ENCODE results near the gene SGK1. TPM values are rescaled to one million over a fixed set of nuclear protein-coding genes. Genes with fewer than 3 reads are reported as not detected.

SGK1 gene
- total RNA-seq, 1 donor from 2014 or later: 175 TPM

- TF ChIP-seq, protein P1, sequence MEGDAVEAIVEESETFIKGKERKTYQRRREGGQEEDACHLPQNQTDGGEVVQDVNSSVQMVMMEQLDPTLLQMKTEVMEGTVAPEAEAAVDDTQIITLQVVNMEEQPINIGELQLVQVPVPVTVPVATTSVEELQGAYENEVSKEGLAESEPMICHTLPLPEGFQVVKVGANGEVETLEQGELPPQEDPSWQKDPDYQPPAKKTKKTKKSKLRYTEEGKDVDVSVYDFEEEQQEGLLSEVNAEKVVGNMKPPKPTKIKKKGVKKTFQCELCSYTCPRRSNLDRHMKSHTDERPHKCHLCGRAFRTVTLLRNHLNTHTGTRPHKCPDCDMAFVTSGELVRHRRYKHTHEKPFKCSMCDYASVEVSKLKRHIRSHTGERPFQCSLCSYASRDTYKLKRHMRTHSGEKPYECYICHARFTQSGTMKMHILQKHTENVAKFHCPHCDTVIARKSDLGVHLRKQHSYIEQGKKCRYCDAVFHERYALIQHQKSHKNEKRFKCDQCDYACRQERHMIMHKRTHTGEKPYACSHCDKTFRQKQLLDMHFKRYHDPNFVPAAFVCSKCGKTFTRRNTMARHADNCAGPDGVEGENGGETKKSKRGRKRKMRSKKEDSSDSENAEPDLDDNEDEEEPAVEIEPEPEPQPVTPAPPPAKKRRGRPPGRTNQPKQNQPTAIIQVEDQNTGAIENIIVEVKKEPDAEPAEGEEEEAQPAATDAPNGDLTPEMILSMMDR (conservative IDR thresholded peaks at IDR 0.05; ENCODE audit: low read depth, low read length): no peak
- H3K4me3 ChIP-seq (ENCODE audit: low read depth, low read length): no peak overlapping the region
- no peak for DNase-seq (ENCODE audit: low read depth)
Observed at GRCh38 chr6:134356405-134356804, 38.5 kb upstream of the SGK1 start.

DNA sequence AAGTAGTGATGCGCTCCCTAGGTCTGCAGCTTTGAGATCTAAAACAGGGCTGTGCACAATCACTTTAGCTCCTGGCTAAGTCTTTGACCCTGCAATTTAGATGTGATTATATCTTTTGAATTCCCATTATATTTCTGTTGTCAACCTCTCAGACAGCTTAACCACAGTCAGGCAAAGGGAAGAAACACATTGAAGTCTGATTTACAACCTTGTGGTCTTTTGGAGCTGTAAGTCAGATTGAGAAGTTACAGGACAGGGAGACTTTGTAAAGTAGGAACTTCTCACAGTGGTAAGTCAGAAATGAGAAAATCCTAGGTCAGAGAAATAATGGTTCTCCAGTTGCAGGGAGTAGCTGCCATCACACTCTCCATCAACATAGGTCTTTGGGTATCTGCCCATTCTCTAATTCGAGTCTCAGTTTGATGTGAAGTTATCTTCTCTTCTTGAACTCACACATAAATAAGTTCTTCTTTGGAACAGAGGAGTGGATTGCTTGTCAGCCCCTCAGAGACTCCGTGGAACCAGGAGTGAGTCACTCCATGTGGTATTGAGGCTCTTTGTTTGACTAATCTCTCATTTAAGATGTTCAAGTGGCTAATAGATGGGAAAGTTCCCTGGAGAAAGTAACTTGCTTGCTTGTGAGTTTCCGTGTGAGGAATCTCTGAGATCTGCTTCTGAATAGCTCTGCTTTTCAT is 35.0 kb upstream of the SGK1 start:
- H3K4me3 ChIP-seq (ENCODE audit: low read depth, low read length): no peak overlapping the region
- no peak for DNase-seq (ENCODE audit: low read depth)
- TF ChIP-seq, protein P1 (conservative IDR thresholded peaks at IDR 0.05; ENCODE audit: low read depth, low read length): no peak

DNA sequence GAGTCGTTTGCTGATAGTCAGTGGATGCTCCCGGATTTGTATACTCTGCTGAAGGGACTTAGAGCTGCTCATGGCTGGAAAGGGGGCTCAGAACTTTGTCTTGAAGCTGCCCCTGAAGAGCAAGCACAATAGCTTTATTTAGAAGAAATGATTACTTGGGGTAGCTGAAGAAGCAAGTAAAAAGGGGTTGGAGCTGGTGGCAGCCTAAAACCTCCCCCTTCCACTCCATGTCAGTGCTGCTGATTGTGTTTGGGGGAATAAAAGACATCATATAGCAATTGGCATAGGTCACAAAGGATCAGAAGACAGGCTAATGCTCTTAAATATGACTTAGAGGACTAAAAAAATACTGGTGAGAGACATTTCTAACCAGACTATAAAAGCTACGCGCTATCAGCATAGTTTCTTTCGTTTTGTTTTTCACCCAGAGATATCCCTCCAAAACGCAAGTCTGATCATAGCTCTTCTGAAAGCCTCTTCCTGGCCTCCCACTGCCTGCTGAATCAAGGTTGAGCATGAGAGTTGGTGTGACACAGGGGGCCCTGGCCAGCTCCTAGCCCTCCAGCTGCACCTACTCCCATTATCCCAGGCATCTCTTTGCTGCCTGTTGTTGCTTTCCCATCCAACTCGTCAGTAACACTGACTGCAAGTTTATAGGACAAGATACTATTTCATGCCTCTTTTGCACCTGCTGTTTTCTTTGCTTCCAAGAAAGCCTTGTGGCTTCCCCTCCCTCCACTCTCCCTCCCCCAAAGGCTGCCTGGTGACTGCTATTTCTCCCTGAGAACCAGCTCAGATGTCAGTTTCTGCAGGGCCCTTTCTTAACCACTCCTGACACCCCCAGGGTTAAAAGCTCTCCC is 33.9 kb upstream of the SGK1 start:
- DNase-seq (ENCODE audit: low read depth): no peak
- no peak overlapping the region for H3K4me3 ChIP-seq (ENCODE audit: low read depth, low read length)
- TF ChIP-seq, protein P1 (conservative IDR thresholded peaks at IDR 0.05; ENCODE audit: low read depth, low read length): no peak

GRCh38 chr6:134347885-134348805 is 30.2 kb upstream of the SGK1 start:
- H3K4me3 ChIP-seq (ENCODE audit: low read depth, low read length): no peak overlapping the region
- TF ChIP-seq, protein P1 (conservative IDR thresholded peaks at IDR 0.05; ENCODE audit: low read depth, low read length): no peak
- no peak for DNase-seq (ENCODE audit: low read depth)

DNA sequence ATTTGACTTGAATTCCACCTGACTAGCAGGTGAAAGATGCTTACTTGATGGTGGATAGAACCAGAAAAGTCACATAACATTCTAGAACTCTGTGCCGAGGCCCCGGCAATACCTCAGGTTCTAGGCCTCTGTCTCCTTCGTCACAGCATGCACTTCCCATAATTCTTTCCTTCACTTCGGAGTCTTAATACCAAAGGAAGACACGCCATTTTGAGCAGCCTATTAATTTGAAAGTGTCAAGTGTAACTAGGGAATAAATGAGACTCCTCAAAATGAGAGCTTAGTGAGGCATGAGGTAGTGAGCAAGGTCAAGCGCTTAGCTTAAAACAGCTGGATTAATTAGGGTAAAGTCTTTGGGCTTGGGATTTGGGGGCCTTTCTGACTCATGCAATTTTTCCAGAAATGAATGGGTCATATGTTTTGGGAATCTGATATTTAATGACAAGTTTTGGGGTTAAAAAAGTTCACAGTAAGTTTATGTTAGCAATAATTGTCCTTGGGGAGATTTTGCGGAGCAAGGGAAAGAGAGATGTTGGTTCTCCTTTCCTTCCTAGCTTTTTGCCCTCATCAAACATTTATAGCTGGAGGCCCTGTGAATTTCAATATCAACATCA is 29.1 kb upstream of the SGK1 start:
- H3K4me3 ChIP-seq (ENCODE audit: low read depth, low read length): no peak overlapping the region
- TF ChIP-seq, protein P1 (conservative IDR thresholded peaks at IDR 0.05; ENCODE audit: low read depth, low read length): no peak
- DNase-seq (ENCODE audit: low read depth): no peak

DNA sequence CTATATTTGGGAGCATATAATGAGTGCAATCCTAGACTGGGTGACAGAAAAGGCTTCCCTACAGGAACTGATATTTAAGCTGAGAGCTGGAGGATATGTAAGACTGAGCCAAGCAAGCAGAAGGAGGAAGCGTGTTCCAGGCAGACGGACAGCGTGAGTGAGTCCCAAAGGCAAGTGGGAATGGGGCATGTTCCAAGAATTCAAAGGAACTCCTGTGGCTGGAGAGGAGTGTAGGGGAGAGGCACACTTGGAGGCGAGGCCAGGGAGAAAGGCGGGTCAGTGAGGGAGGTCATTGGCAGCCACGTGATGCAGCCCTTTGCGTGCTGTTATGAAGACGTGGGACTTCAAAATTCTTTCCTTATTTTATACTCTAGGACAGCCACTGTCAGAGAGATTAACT is 27.9 kb upstream of the SGK1 start:
- DNase-seq (ENCODE audit: low read depth): no peak
- no peak overlapping the region for H3K4me3 ChIP-seq (ENCODE audit: low read depth, low read length)
- TF ChIP-seq, protein P1 (conservative IDR thresholded peaks at IDR 0.05; ENCODE audit: low read depth, low read length): no peak

Measured in epithelial cell of proximal tubule (primary cell).